Kidney capillary endothelial cell (primary cell): ENCODE measurements around the gene GLUL.
"Not testable (repeated sequence)": the region's sequence is repeated elsewhere in the genome, so short reads cannot be mapped to it uniquely, and the experiment has no call there.

Experiments
- DNase-seq: peaks from one replicate; pipeline ENCODE4 v3.0.0-alpha.2; 2018; ENCODE audit warnings: low spot score

Gene GLUL

DNA sequence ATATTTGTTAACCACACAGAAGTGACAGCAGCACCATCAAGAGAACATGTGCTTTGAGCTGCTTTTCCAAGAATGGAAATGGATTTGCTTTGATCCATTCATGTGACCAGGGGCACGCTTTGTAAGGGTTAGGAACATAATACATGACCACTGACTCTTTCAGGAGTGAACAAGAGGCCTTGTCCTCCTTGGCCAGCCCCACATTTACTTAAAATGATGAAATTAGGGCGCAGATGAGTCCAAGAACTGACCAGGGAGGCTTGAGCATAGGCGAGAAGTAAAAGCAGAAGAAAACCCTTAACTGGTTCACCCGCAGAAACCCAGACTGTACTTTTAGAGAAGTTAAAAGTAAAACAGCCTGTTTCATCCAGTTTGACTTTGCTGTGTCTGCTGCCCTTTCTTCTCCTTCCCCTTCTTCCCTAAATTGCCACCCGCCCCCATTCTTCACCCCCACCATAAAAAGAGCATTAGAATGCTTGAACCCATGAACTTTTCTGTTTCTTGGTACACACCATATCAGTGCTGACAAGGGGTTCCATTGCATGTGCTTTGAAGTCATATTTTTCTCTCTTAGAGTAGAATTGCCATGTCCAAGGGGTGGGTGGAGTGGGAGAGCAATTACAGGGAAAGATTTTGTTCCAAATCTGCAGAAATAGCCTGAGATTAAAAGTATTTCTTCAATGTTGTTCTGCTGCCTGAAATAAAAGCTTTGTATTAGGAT lies 2.6 kb upstream of the GLUL start:
- no peak for DNase-seq

GRCh38 chr1:182392050-182393028 lies 749 bp upstream of the GLUL start:
- DNase-seq, result no peak

- DNase-seq, result no peak
Observed at GRCh38 chr1:182391028-182391361, 595 bp downstream of the GLUL start.

GRCh38 chr1:182389619-182390047 lies 2.0 kb downstream of the GLUL start:
- no peak for DNase-seq

GRCh38 chr1:182388392-182389134 lies 3.0 kb downstream of the GLUL start:
- no peak for DNase-seq

DNA sequence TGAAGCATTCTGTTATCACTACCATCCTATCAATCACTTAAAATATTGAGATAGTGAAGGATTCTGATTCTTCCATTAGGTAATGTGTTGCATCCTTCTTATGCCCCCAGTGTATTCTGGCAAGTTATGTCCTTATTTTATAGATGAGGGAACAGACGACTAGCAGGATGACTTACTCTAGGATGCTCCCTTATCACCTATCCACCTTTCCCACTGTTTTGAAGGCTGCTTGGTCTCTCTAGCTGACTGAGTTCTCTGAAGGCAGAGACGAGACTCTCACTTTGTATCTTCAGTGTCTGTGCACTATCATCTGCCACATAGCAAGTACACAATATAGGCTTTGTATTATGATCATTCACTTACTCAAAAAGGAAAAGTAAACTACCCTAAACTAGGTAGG lies 4.0 kb downstream of the GLUL start:
- no peak for DNase-seq

GRCh38 chr1:182386980-182387379 lies 4.6 kb downstream of the GLUL start:
- DNase-seq, result no peak

DNA sequence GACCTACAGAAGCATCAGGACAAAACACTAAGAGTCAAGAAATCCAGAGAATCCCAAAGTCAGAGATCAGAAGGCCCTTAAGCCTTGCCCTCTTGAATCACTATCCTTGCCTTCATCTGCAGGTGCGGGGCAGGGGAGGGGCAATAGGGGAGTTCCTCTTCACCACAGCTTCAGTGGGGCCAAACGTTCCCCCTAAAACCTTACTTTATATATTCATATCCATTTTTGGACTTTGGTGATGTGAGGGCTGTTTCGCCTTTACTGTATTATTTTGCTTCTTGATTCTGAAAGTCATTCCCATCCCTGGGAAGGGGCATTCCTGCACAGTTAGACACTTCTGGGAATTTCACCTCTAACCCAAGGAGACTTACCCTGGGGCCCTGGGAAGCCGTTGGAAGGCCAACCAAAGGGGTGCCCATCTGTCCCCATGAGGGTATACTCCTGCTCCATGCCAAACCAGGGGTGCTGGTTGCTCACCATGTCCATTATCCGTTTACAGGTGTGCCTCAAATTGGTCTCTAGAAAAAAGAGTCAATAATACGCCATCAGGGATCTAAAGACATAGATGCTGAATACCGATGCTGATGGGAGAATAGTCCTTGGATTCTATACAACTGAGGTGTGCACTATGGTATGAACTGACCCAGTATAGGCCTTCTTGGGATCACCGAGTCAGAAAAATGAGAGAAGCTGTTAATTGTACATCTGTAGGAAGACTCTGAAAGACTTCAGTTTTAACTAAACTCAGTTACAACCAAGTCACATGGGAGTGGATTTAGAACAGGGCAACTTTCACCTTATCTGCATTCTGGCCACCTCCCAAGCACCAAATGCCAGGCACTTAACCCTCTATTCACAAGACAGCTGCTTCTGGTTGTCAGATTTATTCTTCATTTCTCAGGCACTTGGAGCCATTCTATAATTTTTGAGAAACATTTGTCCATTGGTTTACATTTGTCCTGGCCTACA lies 5.4 kb downstream of the GLUL start:
- DNase-seq, result no peak

- DNase-seq, result no peak
Observed at GRCh38 chr1:182384387-182384960, 7.1 kb downstream of the GLUL start.

DNA sequence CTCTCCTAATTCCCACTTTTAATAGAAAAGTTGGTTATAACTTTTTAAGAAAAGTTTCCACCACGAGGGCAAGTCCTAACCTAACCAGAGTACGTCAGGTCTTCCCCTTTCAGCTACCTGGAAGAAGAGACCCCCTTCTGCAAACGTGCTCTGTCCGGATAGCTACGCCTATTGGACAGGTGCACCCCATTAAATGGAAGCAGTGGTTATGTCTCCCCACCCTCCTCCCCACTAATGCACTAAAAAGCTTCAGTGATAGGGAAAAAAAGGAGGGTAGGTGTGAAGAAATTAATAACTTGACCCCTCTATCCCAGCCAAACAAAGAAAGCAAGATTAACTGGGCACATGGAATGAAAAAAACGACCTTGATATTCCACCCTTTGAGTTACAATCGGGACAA lies 7.7 kb downstream of the GLUL start:
- no peak for DNase-seq

GRCh38 chr1:182383037-182383661 lies 8.4 kb downstream of the GLUL start:
- no peak for DNase-seq

DNA sequence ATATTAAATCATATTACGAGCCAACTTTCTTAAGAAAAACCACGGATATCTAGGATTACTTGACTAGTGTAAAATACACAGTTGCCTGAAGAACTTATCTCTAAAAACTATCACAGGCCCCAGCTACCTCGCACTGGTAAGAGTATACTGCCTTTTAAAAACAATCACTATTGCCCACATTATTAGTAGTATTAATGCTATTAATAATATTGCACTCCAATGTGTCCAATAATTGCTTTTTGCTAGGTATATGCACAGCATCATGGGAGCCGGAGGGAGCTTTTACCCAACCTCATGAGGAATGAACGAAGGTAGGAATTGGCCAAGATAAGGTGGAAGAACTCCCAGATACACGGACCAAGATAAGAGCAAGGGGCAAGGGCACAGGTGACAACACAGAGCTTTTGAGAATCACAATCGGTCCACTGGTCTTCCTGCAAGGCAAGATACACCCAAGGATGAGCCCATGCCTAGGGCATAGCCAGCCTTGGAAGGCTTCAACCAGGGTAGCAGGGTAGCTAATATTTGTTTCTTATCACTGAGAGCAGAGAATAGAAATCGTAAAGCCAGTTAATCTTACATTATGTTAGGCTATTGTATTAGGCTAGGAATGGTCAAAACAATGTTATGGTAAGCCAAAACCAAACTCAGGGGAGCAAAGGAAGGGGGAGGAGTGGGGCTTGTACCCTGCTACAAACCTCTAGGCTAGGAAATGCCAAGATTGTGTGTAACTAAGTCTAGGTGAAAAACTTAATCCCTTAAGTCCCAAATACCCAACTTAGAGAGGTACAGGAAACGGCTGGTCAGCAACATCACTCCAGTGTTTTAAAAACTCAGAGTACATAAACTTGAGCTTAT lies 9.4 kb downstream of the GLUL start:
- DNase-seq, result no peak

DNA sequence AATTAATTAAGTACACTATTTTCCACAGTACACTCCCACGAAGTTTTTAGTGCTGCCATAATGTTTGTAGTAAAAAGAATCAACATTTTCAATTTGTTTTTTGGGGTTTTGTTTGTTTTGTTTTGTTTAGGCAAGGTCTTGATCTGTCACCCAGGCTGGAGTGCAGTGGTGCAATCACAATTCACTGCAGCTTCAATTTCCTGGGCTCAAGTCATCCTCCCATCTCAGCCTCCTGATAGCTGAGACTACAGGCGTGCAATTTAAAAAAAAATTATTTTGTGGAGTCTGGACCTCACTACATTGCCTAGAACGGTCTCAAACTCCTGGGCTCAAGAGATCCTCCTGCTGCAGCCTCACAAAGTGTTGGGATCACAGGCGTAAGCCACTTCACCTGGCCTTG lies 11.4 kb downstream of the GLUL start:
- DNase-seq, result no peak

GRCh38 chr1:182379781-182380180 lies 11.8 kb downstream of the GLUL start:
- DNase-seq, result not testable (repeated sequence)

GRCh38 chr1:182376936-182377574 lies 14.5 kb downstream of the GLUL start:
- DNase-seq, result no peak

- DNase-seq, result no peak
Observed at GRCh38 chr1:182374101-182374834, 17.3 kb downstream of the GLUL start.

DNA sequence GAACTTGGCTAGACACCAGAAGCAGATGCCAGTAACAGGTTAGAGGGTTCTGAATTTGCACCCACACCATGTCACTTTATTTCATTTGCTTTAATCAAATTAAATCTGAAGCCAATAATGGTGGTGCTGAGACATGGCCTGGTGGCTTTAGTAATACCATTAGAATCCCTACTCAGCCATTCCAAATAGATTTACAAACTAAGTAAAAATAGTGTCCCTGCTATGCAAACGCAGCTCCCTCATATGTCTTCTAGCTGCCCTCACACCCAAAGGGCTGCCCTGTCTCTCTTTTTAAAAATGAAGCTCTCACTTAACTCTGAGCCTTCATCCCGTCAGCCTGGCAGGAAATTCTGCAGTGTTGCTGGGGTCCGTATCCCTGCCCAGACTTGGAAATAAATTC lies 21.1 kb downstream of the GLUL start:
- no peak for DNase-seq

DNA sequence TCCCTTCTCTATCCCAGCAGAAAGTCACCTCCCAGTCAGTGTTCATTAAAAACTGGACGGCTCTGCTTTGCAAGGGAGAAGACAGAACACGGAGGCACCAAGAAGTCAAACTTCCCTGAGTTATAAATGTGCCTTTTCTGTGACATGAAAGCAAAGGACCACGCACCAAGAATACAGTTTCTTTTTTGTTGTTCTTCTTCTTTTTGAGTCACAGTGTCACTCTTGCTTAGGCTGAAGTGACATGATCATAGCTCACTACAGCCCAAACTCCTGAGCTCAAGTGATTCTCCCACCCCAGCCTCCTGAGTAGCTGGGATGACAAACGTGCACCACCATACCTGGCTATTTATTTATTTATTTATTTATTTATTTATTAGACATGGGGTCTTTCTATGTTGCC lies 22.7 kb downstream of the GLUL start:
- no peak for DNase-seq
